ENCODE results near the gene PLET1. TPM values are rescaled to one million over a fixed set of nuclear protein-coding genes. Genes with fewer than 3 reads are reported as not detected.

The PLET1 gene
- total and polyA plus RNA-seq, 7 experiments from 2014 or later = not detected

DNA sequence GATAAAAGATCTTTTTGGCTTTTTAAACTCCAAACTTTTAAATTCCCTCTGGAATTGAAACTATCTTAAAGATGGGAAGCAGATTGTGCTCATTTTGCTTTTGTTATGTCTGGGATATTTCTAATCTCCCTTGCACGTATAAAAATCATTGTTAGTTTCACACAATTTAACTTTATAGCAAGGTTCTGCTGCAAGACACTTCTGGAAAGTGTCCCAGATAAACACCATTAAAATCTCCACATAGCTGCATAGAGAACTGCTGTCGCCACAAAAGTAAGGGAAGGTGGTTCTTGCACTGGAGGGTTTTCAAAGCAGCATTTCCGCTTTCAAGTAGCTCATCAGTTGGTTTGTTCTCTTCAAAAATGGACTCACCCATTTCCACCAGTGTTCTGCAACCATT is 22.6 kb downstream of the PLET1 start:
- Histone ChIP-seq H3K4me3 (ENCODE audit: low read length) (no peak overlapping the region), H3K4me1 (ENCODE audit: control insufficient read depth in 2 of 2, insufficient read depth in 2 of 2, low read length in 2 of 2) (no peaks in the 10 kb centered on the region), H3K36me3 (ENCODE audit: control insufficient read depth in 2 of 3, insufficient read depth in 3 of 3, low read length in 3 of 3) (peaks cover 0 to 47% (median 11%) of the 10 kb centered on the region in 3 experiments), H3K9me3 (ENCODE audit: control insufficient read depth in 2 of 3, low read length in 3 of 3) (no peaks in the 10 kb centered on the region), H3K27me3 (ENCODE audit: control insufficient read depth in 2 of 2, insufficient read depth in 2 of 2, low read length in 2 of 2) (no peaks in the 10 kb centered on the region), H3K27ac (ENCODE audit: low read depth, low read length) (no peak overlapping the region)
- Mint-ChIP-seq H3K27ac (no peak overlapping the region), H3K36me3 (peaks cover 28 to 70% (median 57%) of the 10 kb centered on the region in 5 donors), H3K27me3 (no peaks in the 10 kb centered on the region), H3K9me3 (peaks cover 0 to 10% (median 0%) of the 10 kb centered on the region in 11 donors), H3K4me1 (no peaks in the 10 kb centered on the region), H3K4me3 (no peak overlapping the region)
- DNase-seq (no peak), ATAC-seq (no peak)
- POLR2A ChIA-PET = no interaction called here
- CTCF ChIA-PET = no interaction called here
- intact Hi-C loops (cut with micrococcal nuclease) = no loop called here

DNA sequence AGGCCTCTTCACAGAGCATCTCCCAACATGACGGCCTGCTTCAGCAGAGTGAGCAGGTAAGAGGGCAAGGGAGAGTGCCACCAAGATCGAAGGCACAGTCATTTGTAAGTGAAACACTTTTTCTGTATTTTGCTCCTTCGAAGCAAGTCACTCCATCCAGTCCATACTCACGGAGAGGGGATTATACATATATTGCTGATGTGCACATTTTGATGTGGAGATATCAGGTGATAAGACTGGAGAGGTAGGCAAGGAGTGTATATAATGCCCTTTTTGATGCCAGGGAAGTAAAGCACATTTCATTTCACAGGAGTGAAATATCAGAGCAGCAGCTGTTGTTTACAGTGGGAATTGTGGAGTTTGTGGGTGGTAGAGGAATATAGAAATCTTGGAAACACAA is 23.2 kb downstream of the PLET1 start:
- Histone ChIP-seq H3K4me3 (ENCODE audit: low read length) (no peak overlapping the region), H3K9me3 (ENCODE audit: control insufficient read depth in 2 of 3, low read length in 3 of 3) (no peaks in the 10 kb centered on the region), H3K27ac (ENCODE audit: low read depth, low read length) (no peak overlapping the region), H3K36me3 (ENCODE audit: control insufficient read depth in 2 of 3, insufficient read depth in 3 of 3, low read length in 3 of 3) (peaks cover 0 to 47% (median 11%) of the 10 kb centered on the region in 3 experiments), H3K27me3 (ENCODE audit: control insufficient read depth in 2 of 2, insufficient read depth in 2 of 2, low read length in 2 of 2) (no peaks in the 10 kb centered on the region), H3K4me1 (ENCODE audit: control insufficient read depth in 2 of 2, insufficient read depth in 2 of 2, low read length in 2 of 2) (no peaks in the 10 kb centered on the region)
- H3K4me3 Mint-ChIP-seq = no peak overlapping the region
- H3K36me3 Mint-ChIP-seq = peaks cover 24 to 65% (median 51%) of the 10 kb centered on the region in 5 donors
- no peak overlapping the region for H3K27ac Mint-ChIP-seq
- CTCF ChIA-PET = no interaction called here
- H3K4me1 Mint-ChIP-seq = no peaks in the 10 kb centered on the region
- no peak for DNase-seq
- no peak for ATAC-seq
- H3K9me3 Mint-ChIP-seq = peaks cover 0 to 4% (median 0%) of the 10 kb centered on the region in 11 donors
- POLR2A ChIA-PET = no interaction called here
- intact Hi-C loops (cut with micrococcal nuclease) = no loop called here
- H3K27me3 Mint-ChIP-seq = no peaks in the 10 kb centered on the region

GRCh38 chr11:112235750-112236390 is 24.8 kb downstream of the PLET1 start:
- no peak overlapping the region for H3K4me3 ChIP-seq (ENCODE audit: low read length)
- no peak for ATAC-seq
- ChIA-PET POLR2A (no interaction called here), CTCF (no interaction called here)
- H3K27me3 ChIP-seq (ENCODE audit: control insufficient read depth in 2 of 2, insufficient read depth in 2 of 2, low read length in 2 of 2) = no peaks in the 10 kb centered on the region
- no peaks in the 10 kb centered on the region for H3K4me1 ChIP-seq (ENCODE audit: control insufficient read depth in 2 of 2, insufficient read depth in 2 of 2, low read length in 2 of 2)
- peaks cover 0 to 3% (median 0%) of the 10 kb centered on the region in 7 donors for H3K4me1 Mint-ChIP-seq
- intact Hi-C loops (cut with micrococcal nuclease) = no loop called here
- no peaks in the 10 kb centered on the region for H3K27me3 Mint-ChIP-seq
- no peaks in the 10 kb centered on the region for H3K9me3 ChIP-seq (ENCODE audit: control insufficient read depth in 2 of 3, low read length in 3 of 3)
- peaks cover 25 to 58% (median 44%) of the 10 kb centered on the region in 5 donors for H3K36me3 Mint-ChIP-seq
- no peak overlapping the region for H3K4me3 Mint-ChIP-seq
- H3K9me3 Mint-ChIP-seq = peaks cover 0 to 3% (median 0%) of the 10 kb centered on the region in 11 donors
- DNase-seq = no peak
- peaks cover 0 to 52% (median 15%) of the 10 kb centered on the region in 3 experiments for H3K36me3 ChIP-seq (ENCODE audit: control insufficient read depth in 2 of 3, insufficient read depth in 3 of 3, low read length in 3 of 3)
- H3K27ac ChIP-seq (ENCODE audit: low read depth, low read length) = no peak overlapping the region
- no peak overlapping the region for H3K27ac Mint-ChIP-seq

- Mint-ChIP-seq H3K9me3 (no peaks in the 10 kb centered on the region), H3K27me3 (no peaks in the 10 kb centered on the region), H3K4me3 (no peak overlapping the region), H3K27ac (no peak overlapping the region), H3K36me3 (peaks cover 13 to 45% (median 38%) of the 10 kb centered on the region in 5 donors), H3K4me1 (peaks cover 11 to 28% (median 26%) of the 10 kb centered on the region in 7 donors)
- H3K4me1 ChIP-seq (ENCODE audit: control insufficient read depth in 2 of 2, insufficient read depth in 2 of 2, low read length in 2 of 2) = peaks cover 8% of the 10 kb centered on the region in 2 donors
- peaks cover 10 to 39% (median 18%) of the 10 kb centered on the region in 3 experiments for H3K36me3 ChIP-seq (ENCODE audit: control insufficient read depth in 2 of 3, insufficient read depth in 3 of 3, low read length in 3 of 3)
- POLR2A ChIA-PET = no interaction called here
- no peak for ATAC-seq
- DNase-seq = no peak
- CTCF ChIA-PET = interaction anchor here (1.2 kb wide), 1 partner anchor 12 kb away, joined by 4 read pairs; no protein-coding TSS in a partner anchor
- no peak overlapping the region for H3K27ac ChIP-seq (ENCODE audit: low read depth, low read length)
- intact Hi-C loops (cut with micrococcal nuclease) = no loop called here
- no peaks in the 10 kb centered on the region for H3K9me3 ChIP-seq (ENCODE audit: control insufficient read depth in 2 of 3, low read length in 3 of 3)
- H3K4me3 ChIP-seq (ENCODE audit: low read length) = no peak overlapping the region
- no peaks in the 10 kb centered on the region for H3K27me3 ChIP-seq (ENCODE audit: control insufficient read depth in 2 of 2, insufficient read depth in 2 of 2, low read length in 2 of 2)
These were observed 28.7 kb downstream of the PLET1 start for GRCh38 chr11:112231952-112232351.

DNA sequence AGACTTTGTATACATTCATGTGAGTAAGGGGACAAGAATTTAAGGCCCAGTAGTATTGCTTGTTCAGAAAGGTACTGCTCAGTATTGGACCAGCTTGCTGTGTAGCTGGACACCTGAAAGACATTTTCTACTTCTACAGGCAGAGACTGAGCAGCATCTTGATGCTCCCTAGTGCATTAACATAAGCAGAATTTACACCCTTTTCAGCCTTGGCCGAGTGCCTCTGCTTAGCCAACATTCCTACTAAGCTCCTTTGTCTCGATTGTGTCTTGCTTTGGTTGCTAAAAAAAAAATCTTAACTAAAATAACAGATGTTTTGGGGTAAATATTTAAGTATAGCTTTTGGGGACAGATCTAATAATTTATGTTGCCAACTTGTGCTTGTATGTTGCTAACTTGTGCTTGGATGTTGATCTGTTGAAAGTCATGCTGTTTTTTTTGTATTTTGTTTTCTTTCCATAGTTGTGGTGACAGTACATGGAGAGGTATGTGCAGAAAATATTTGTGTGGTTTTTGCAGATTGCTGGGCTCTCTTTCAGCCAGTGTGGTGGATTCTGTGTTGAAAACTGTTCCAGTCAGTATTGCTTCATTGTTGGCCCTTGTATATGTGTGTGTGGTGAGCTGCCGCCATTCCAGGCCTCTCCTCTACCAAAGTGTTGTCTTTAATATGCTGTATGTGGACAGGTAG is 30.8 kb downstream of the PLET1 start:
- CTCF ChIA-PET = interaction anchor here (0.6 to 2.7 kb wide), 3 partner anchors 9 to 580 kb away, joined by 3 to 13 read pairs (median 6); no protein-coding TSS in a partner anchor
- H3K9me3 Mint-ChIP-seq = peaks cover 0 to 2% (median 0%) of the 10 kb centered on the region in 11 donors
- intact Hi-C loops (cut with micrococcal nuclease) = loop anchor here (5.0 to 10.0 kb wide), 4 partner anchors 293 to 1647 kb away; partner anchors contain the start of genes SIK2 (in 2 of the 2), CLDN25 (in 1 of the 2), DIXDC1 (in 1 of the 2) and USP28 (in 1 of the 2)
- H3K27ac ChIP-seq (ENCODE audit: low read depth, low read length) = no peak overlapping the region
- no peaks in the 10 kb centered on the region for H3K9me3 ChIP-seq (ENCODE audit: control insufficient read depth in 2 of 3, low read length in 3 of 3)
- H3K27me3 ChIP-seq (ENCODE audit: control insufficient read depth in 2 of 2, insufficient read depth in 2 of 2, low read length in 2 of 2) = no peaks in the 10 kb centered on the region
- peaks cover 0 to 30% (median 23%) of the 10 kb centered on the region in 5 donors for H3K36me3 Mint-ChIP-seq
- ATAC-seq = no peak
- POLR2A ChIA-PET = no interaction called here
- no peak overlapping the region for H3K4me3 Mint-ChIP-seq
- H3K36me3 ChIP-seq (ENCODE audit: control insufficient read depth in 2 of 3, insufficient read depth in 3 of 3, low read length in 3 of 3) = peaks cover 10 to 25% (median 11%) of the 10 kb centered on the region in 3 experiments
- H3K27ac Mint-ChIP-seq = peak overlapping the region in 2 of 9 donors; percentile 23 to 69
- no peak overlapping the region for H3K4me3 ChIP-seq (ENCODE audit: low read length)
- peaks cover 9% of the 10 kb centered on the region in 2 donors for H3K4me1 ChIP-seq (ENCODE audit: control insufficient read depth in 2 of 2, insufficient read depth in 2 of 2, low read length in 2 of 2)
- no peak for DNase-seq
- peaks cover 11 to 38% (median 30%) of the 10 kb centered on the region in 7 donors for H3K4me1 Mint-ChIP-seq
- H3K27me3 Mint-ChIP-seq = no peaks in the 10 kb centered on the region

DNA sequence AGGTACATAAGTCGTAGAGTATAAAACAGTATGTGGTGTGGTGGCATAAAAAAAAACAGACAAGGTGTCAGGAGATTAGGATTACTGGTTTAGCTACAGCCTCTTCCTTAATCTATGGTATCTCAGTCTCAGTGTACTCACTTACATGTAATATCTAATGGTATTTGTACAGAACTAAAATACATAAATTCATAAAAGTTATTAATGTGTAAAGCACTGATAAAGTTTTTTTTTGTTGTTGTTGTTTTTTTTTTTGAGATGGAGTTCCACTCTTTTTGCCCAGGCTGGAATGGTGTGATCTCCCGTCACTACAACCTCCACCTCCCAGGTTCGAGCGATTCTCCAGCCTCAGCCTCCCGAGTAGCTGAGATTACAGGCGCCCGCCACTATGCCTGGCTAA is 31.5 kb downstream of the PLET1 start:
- intact Hi-C loops (cut with micrococcal nuclease) = loop anchor here (5.0 to 10.0 kb wide), 4 partner anchors 292 to 1648 kb away; partner anchors contain the start of genes SIK2 (in 2 of the 2), CLDN25 (in 1 of the 2), DIXDC1 (in 1 of the 2) and USP28 (in 1 of the 2)
- Mint-ChIP-seq H3K4me3 (no peak overlapping the region), H3K9me3 (peaks cover 0 to 2% (median 0%) of the 10 kb centered on the region in 11 donors), H3K36me3 (peaks cover 0 to 30% (median 20%) of the 10 kb centered on the region in 5 donors), H3K27ac (peak overlapping the region in 2 of 9 donors; percentile 8 to 19), H3K4me1 (peaks cover 11 to 38% (median 30%) of the 10 kb centered on the region in 7 donors), H3K27me3 (no peaks in the 10 kb centered on the region)
- no peak overlapping the region for H3K4me3 ChIP-seq (ENCODE audit: low read length)
- DNase-seq (no peak), ATAC-seq (no peak)
- CTCF ChIA-PET = interaction anchor here (1.4 to 2.7 kb wide), 2 partner anchors 9 to 52 kb away, joined by 6 to 13 read pairs; no protein-coding TSS in a partner anchor
- POLR2A ChIA-PET = no interaction called here
- peaks cover 10 to 25% (median 11%) of the 10 kb centered on the region in 3 experiments for H3K36me3 ChIP-seq (ENCODE audit: control insufficient read depth in 2 of 3, insufficient read depth in 3 of 3, low read length in 3 of 3)
- no peak overlapping the region for H3K27ac ChIP-seq (ENCODE audit: low read depth, low read length)
- H3K27me3 ChIP-seq (ENCODE audit: control insufficient read depth in 2 of 2, insufficient read depth in 2 of 2, low read length in 2 of 2) = no peaks in the 10 kb centered on the region
- peaks cover 9% of the 10 kb centered on the region in 2 donors for H3K4me1 ChIP-seq (ENCODE audit: control insufficient read depth in 2 of 2, insufficient read depth in 2 of 2, low read length in 2 of 2)
- H3K9me3 ChIP-seq (ENCODE audit: control insufficient read depth in 2 of 3, low read length in 3 of 3) = no peaks in the 10 kb centered on the region

Measured in naive thymus-derived CD4-positive, alpha-beta T cell (primary cell).